ENCODE measurements around the gene KDM6A.
"Not testable (repeated sequence)": the region's sequence is repeated elsewhere in the genome, so short reads cannot be mapped to it uniquely, and the experiment has no call there.

The KDM6A gene

GRCh38 chrX:44961817-44962607 lies 89.0 kb downstream of the KDM6A start:
- no peak for DNase-seq

- DNase-seq: no peak
These were observed 90.0 kb downstream of the KDM6A start for GRCh38 chrX:44962944-44963343.

GRCh38 chrX:44967221-44967620 lies 94.2 kb downstream of the KDM6A start:
- DNase-seq: no peak

- no peak for DNase-seq
These were observed 97.7 kb downstream of the KDM6A start for GRCh38 chrX:44970709-44971108.

- DNase-seq: no peak
These were observed 98.7 kb downstream of the KDM6A start for GRCh38 chrX:44971674-44972073.

- DNase-seq: no peak
These were observed 99.1 kb downstream of the KDM6A start for GRCh38 chrX:44972132-44972531.

- no peak for DNase-seq
These were observed 100.5 kb downstream of the KDM6A start for GRCh38 chrX:44973420-44973932.

- DNase-seq: no peak
These were observed 101.5 kb downstream of the KDM6A start for GRCh38 chrX:44974451-44974850.

GRCh38 chrX:44975666-44976263 lies 102.8 kb downstream of the KDM6A start:
- no peak for DNase-seq

GRCh38 chrX:44978976-44979375 lies 106.0 kb downstream of the KDM6A start:
- no peak for DNase-seq

GRCh38 chrX:44980403-44980802 lies 107.4 kb downstream of the KDM6A start:
- DNase-seq: no peak

GRCh38 chrX:44980883-44981282 lies 107.9 kb downstream of the KDM6A start:
- DNase-seq: no peak

- DNase-seq: no peak
These were observed 117.2 kb downstream of the KDM6A start for GRCh38 chrX:44989995-44990770.

- DNase-seq: no peak
These were observed 119.8 kb downstream of the KDM6A start for GRCh38 chrX:44992775-44993174.

- DNase-seq: no peak
These were observed 123.3 kb downstream of the KDM6A start for GRCh38 chrX:44996277-44996676.

GRCh38 chrX:44997282-44997812 lies 124.4 kb downstream of the KDM6A start:
- no peak for DNase-seq

GRCh38 chrX:44997888-44998287 lies 124.9 kb downstream of the KDM6A start:
- no peak for DNase-seq

GRCh38 chrX:44999237-44999636 lies 126.2 kb downstream of the KDM6A start:
- not testable (repeated sequence) for DNase-seq

- DNase-seq: not testable (repeated sequence)
These were observed 126.9 kb downstream of the KDM6A start for GRCh38 chrX:44999872-45000271.

- DNase-seq: no peak
These were observed 128.1 kb downstream of the KDM6A start for GRCh38 chrX:45001048-45001447.

- DNase-seq: no peak
These were observed 130.1 kb downstream of the KDM6A start for GRCh38 chrX:45003085-45003484.

- DNase-seq: no peak
These were observed 133.2 kb downstream of the KDM6A start for GRCh38 chrX:45006002-45006800.
